ENCODE results near the gene DVL3. TPM values are rescaled to one million over a fixed set of nuclear protein-coding genes. Genes with fewer than 3 reads are reported as not detected.

Gene DVL3
- total and polyA plus RNA-seq, 10 of the 15 experiments (the other 5 are each of a cell fraction or from before 2014, with no cell fraction given) = 2.2 to 39.7 (median 14.5) TPM

DNA sequence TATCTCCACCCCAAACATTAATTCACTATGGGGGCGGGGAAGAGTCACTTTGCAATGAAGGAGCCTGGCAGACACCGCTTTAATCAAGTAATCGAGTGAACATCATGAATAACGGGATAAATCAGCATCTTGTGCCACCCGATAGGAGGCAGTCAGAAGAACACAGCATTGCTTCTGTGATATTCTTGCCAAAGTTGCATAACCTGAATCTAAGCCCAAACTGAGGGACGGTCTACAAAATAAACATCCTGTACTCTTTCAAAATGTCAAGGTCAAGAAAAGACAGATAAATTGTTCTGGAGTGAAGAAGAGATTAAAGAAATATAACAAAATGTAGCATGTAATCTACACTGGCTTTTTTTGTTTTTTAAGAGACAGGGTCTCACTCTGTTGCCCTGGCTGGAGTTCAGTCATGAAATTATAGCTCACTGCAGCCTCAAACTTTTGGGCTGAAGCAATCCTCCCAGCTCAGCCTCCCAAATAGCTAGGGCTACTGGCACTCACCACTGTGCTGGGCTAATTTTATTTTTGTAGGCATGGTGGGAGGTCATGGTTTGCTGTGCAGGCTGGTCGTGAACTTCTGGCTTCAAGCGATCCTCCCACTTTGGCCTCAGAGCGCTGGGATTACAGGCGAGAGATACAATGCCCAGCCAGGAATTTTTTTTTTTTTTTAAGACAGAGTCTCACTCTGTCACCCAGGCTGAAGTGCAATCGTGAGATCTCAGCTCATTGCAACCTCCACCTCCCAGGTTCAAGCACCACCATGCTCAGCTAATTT is 54.2 kb downstream of the DVL3 start:
- no peak for FAIRE-seq
- POLR2A ChIA-PET = interaction anchor here (0.5 kb wide), 1 partner anchor 457 kb away, joined by 4 read pairs; no protein-coding TSS in a partner anchor
- TF ChIP-seq POLR2A (IDR thresholded peaks at IDR 0.05; ENCODE audit: low read depth, low read length) (no peak), PRDM15 (CRISPR knock-in tag; IDR thresholded peaks at IDR 0.05) (no peak), HSF1 (IDR thresholded peaks at IDR 0.05; ENCODE audit: low read depth, low read length) (no peak), SUZ12 (IDR thresholded peaks at IDR 0.05; ENCODE audit: unreplicated experiment) (no peak), NR2C1 (IDR thresholded peaks at IDR 0.05) (no peak), KAT2A (conservative IDR thresholded peaks at IDR 0.05; ENCODE audit: control insufficient read depth, low read depth, low read length) (no peak), RELA (IDR thresholded peaks at IDR 0.05; ENCODE audit: borderline replicate concordance, partially characterized antibody) (no peak), ZBED1 (IDR thresholded peaks at IDR 0.05; ENCODE audit: borderline replicate concordance) (no peak), BHLHE40 (IDR thresholded peaks at IDR 0.05; ENCODE audit: borderline replicate concordance in 1 of 2, low read depth in 2 of 2, low read length in 1 of 2) (no peak), ZNF24 (IDR thresholded peaks at IDR 0.05) (no peak), RFX5 (IDR thresholded peaks at IDR 0.05; ENCODE audit: low read depth, low read length) (no peak), ZZZ3 (IDR thresholded peaks at IDR 0.05; ENCODE audit: control insufficient read depth, insufficient read length, low read depth) (no peak), EP300 (IDR thresholded peaks at IDR 0.05; ENCODE audit: borderline replicate concordance in 1 of 2, control insufficient read depth in 1 of 2, low read depth in 2 of 2, low read length in 2 of 2) (no peak), CHD1 (IDR thresholded peaks at IDR 0.05; ENCODE audit: low read depth, low read length) (no peak), SREBF2 (IDR thresholded peaks at IDR 0.05; ENCODE audit: low read length) (no peak)
- TF ChIP-seq, protein P1, sequence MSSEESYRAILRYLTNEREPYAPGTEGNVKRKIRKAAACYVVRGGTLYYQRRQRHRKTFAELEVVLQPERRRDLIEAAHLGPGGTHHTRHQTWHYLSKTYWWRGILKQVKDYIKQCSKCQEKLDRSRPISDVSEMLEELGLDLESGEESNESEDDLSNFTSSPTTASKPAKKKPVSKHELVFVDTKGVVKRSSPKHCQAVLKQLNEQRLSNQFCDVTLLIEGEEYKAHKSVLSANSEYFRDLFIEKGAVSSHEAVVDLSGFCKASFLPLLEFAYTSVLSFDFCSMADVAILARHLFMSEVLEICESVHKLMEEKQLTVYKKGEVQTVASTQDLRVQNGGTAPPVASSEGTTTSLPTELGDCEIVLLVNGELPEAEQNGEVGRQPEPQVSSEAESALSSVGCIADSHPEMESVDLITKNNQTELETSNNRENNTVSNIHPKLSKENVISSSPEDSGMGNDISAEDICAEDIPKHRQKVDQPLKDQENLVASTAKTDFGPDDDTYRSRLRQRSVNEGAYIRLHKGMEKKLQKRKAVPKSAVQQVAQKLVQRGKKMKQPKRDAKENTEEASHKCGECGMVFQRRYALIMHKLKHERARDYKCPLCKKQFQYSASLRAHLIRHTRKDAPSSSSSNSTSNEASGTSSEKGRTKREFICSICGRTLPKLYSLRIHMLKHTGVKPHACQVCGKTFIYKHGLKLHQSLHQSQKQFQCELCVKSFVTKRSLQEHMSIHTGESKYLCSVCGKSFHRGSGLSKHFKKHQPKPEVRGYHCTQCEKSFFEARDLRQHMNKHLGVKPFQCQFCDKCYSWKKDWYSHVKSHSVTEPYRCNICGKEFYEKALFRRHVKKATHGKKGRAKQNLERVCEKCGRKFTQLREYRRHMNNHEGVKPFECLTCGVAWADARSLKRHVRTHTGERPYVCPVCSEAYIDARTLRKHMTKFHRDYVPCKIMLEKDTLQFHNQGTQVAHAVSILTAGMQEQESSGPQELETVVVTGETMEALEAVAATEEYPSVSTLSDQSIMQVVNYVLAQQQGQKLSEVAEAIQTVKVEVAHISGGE (CRISPR knock-in tag; IDR thresholded peaks at IDR 0.05) = no peak

More for the DNA sequence above, 54.2 kb downstream of the DVL3 start:
- 56% methylated on average over 11 of the region's 11 CpGs for WGBS (ENCODE audit: insufficient coverage, insufficient replicate concordance, low lambda C conversion rate, missing lambda C conversion rate)
- H2AFZ ChIP-seq (ENCODE audit: control insufficient read depth, low read depth, low read length) = no peak overlapping the region
- SMC1A ChIA-PET (ENCODE audit: uncharacterized antibody, unreplicated experiment) = no interaction called here
- DNase-seq (ENCODE audit: low read depth, low spot score) (no peak), ATAC-seq (no peak)
- H3K79me2 ChIP-seq (ENCODE audit: control insufficient read depth, insufficient read depth, low read length) = no peaks in the 10 kb centered on the region
- peaks cover 2 to 4% of the 10 kb centered on the region in 2 experiments; a peak in 2 of 4 replicates for H3K27me3 ChIP-seq (replicated peaks in 1 of 2; ENCODE audit: control insufficient read depth in 2 of 2, insufficient read depth in 2 of 2, low read length in 1 of 2)
- H3K4me1 ChIP-seq (ENCODE audit: control insufficient read depth, insufficient read depth, low read length) = no peaks in the 10 kb centered on the region
- no peaks in the 10 kb centered on the region for H3K36me3 ChIP-seq (ENCODE audit: control insufficient read depth in 2 of 2, insufficient read depth in 2 of 2, low read length in 1 of 2)
- BruUV-seq (replicated peaks) = no TSS peak
- CTCF ChIA-PET = interaction anchor here (1.0 kb wide), 1 partner anchor 41 kb away, joined by 3 read pairs; no protein-coding TSS in a partner anchor
- H3K4me3 ChIP-seq = no peak overlapping the region
- H3K9me3 ChIP-seq (replicated peaks; ENCODE audit: control insufficient read depth, insufficient read depth, low read length) = no peaks in the 10 kb centered on the region
- RAD21 ChIA-PET (ENCODE audit: unreplicated experiment) = no interaction called here
- H3K27ac ChIP-seq (ENCODE audit: control insufficient read depth, insufficient read depth) = no peak overlapping the region
- no peaks in the 10 kb centered on the region for H4K20me1 ChIP-seq (ENCODE audit: control insufficient read depth, insufficient read depth)
- no peak overlapping the region for H3K4me2 ChIP-seq (ENCODE audit: control insufficient read depth, insufficient read depth)
- no peak overlapping the region for H3K9ac ChIP-seq (ENCODE audit: control insufficient read depth, insufficient read depth, low read length)
- intact Hi-C loops (cut with micrococcal nuclease; ENCODE audit: unreplicated experiment) (no loop called here), in situ Hi-C loops (cut with MboI) (no loop called here)
